Right lobe of liver (tissue), 4 donors: ENCODE data around the gene NCKAP5.

ENCODE experiments used
- POLR2A ChIP-seq: fragments of 450-650 bp; IDR thresholded peaks from one replicate; pipeline ENCODE4 v1.6.1; 2017; ENCODE audit warnings: antibody characterized with exemption, mild to moderate bottlenecking
- TF ChIP-seq, protein P1 (sequence below), 4 donors: fragments of 200-600 bp in 3 of 4; fragments of 450-650 bp in 1 of 4; IDR thresholded peaks; one replicate each; pipeline versions ENCODE4 v1.5.1 to v1.8.0; 2016 to 2022; ENCODE audit warnings: antibody characterized with exemption in 4 of 4, mild to moderate bottlenecking in 2 of 4
- donor health status: DM: no; HTN: no; CAD: no.
- donor health status: DM: no; HTN: no; CAD: no.
- donor health status: DM: no; HTN: yes; CAD: no.

GRCh38 chr2:132910432-132910831, 657.8 kb downstream of the NCKAP5 start:
- TF ChIP-seq, protein P1, sequence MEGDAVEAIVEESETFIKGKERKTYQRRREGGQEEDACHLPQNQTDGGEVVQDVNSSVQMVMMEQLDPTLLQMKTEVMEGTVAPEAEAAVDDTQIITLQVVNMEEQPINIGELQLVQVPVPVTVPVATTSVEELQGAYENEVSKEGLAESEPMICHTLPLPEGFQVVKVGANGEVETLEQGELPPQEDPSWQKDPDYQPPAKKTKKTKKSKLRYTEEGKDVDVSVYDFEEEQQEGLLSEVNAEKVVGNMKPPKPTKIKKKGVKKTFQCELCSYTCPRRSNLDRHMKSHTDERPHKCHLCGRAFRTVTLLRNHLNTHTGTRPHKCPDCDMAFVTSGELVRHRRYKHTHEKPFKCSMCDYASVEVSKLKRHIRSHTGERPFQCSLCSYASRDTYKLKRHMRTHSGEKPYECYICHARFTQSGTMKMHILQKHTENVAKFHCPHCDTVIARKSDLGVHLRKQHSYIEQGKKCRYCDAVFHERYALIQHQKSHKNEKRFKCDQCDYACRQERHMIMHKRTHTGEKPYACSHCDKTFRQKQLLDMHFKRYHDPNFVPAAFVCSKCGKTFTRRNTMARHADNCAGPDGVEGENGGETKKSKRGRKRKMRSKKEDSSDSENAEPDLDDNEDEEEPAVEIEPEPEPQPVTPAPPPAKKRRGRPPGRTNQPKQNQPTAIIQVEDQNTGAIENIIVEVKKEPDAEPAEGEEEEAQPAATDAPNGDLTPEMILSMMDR (IDR thresholded peaks at IDR 0.05) = no peak
- TF ChIP-seq POLR2A = no peak
